Measurements from ENCODE around the gene SOCS7.

The SOCS7 gene

GRCh38 chr17:38354466-38354865, 2.8 kb downstream of the SOCS7 start:
- no peak overlapping the region for H3K27ac ChIP-seq
- TF ChIP-seq ZFX (IDR thresholded peaks at IDR 0.05; ENCODE audit: borderline replicate concordance) (no peak), CTCF (IDR thresholded peaks at IDR 0.05) (no peak)

- TF ChIP-seq ZFX (IDR thresholded peaks at IDR 0.05; ENCODE audit: borderline replicate concordance), result no peak
- no peak for TF ChIP-seq CTCF (IDR thresholded peaks at IDR 0.05)
- H3K27ac ChIP-seq, result no peak overlapping the region
These were observed 3.6 kb downstream of the SOCS7 start for GRCh38 chr17:38355251-38355650.

- no peak overlapping the region for H3K27ac ChIP-seq
- TF ChIP-seq CTCF (IDR thresholded peaks at IDR 0.05) (no peak), ZFX (IDR thresholded peaks at IDR 0.05; ENCODE audit: borderline replicate concordance) (no peak)
These were observed 6.0 kb downstream of the SOCS7 start for GRCh38 chr17:38357486-38358123.

GRCh38 chr17:38358586-38359513, 7.2 kb downstream of the SOCS7 start:
- H3K27ac ChIP-seq, result no peak overlapping the region
- TF ChIP-seq CTCF (IDR thresholded peaks at IDR 0.05) (no peak), ZFX (IDR thresholded peaks at IDR 0.05; ENCODE audit: borderline replicate concordance) (no peak)

GRCh38 chr17:38361694-38362465, 10.2 kb downstream of the SOCS7 start:
- TF ChIP-seq CTCF (IDR thresholded peaks at IDR 0.05), result no peak
- TF ChIP-seq ZFX (IDR thresholded peaks at IDR 0.05; ENCODE audit: borderline replicate concordance), result no peak
- no peak overlapping the region for H3K27ac ChIP-seq

GRCh38 chr17:38363016-38363415, 11.4 kb downstream of the SOCS7 start:
- no peak overlapping the region for H3K27ac ChIP-seq
- TF ChIP-seq CTCF (IDR thresholded peaks at IDR 0.05) (no peak), ZFX (IDR thresholded peaks at IDR 0.05; ENCODE audit: borderline replicate concordance) (no peak)
